Endothelial cell of umbilical vein (primary cell): ENCODE data around the gene TRIM46. TPM values are rescaled to one million over a fixed set of nuclear protein-coding genes. Genes with fewer than 3 reads are reported as not detected.

ENCODE experiments used
- BruUV-seq: library from RNA; stranded (reverse); fragments of 400-500 nt; replicated peaks from 2 replicates; lab custom pipeline; 2021; lab: Mats Ljungman, UMichigan
- CTCF ChIA-PET: fragments of 300-600, 350-600 bp; sonication (Branson Sonifier 250); formaldehyde crosslinking; loops from one replicate; lab custom pipeline; 2021; ENCODE audit warnings: antibody characterized with exemption, inconsistent platforms; lab: Charles Lee
- POLR2A ChIA-PET: fragments of 300-600, 350-600 bp; sonication (Branson Sonifier 250); formaldehyde crosslinking; loops from one replicate; lab custom pipeline; 2021; ENCODE audit warnings: antibody characterized with exemption, inconsistent platforms; lab: Charles Lee
- DNase-seq: peaks from one replicate; pipeline ENCODE4 v3.0.0-alpha.2; 2011; ENCODE audit warnings: low read depth, low spot score
- FAIRE-seq: peaks from 2 replicates; lab custom pipeline; 2011; peaks lifted over from hg19 to GRCh38; lab: Jason Lieb, UNC
- H2AFZ ChIP-seq: 2 replicates; pipeline ENCODE4 v1.6.0; 2012; ENCODE audit warnings: low read depth, low read length, control low read depth, inconsistent platforms
- H3K27ac ChIP-seq: 2 replicates; pipeline ENCODE4 v1.5.1; 2011; ENCODE audit warnings: low read depth, mild to moderate bottlenecking, control low read depth, low read length, moderate library complexity; ENCODE audit not compliant: insufficient read depth
- H3K27me3 ChIP-seq, 2 experiments: 2 replicates each; pipeline versions ENCODE4 v1.6.0 to v1.6.1; 2011; ENCODE audit warnings: low read length in 2 of 2, mixed read lengths in 1 of 2; ENCODE audit not compliant: control insufficient read depth in 2 of 2, insufficient read depth in 2 of 2
- H3K36me3 ChIP-seq, 2 experiments: 2 replicates in 1 of 2; 3 replicates in 1 of 2; pipeline ENCODE4 v1.5.1; 2011; ENCODE audit warnings: low read length in 2 of 2, mild to moderate bottlenecking in 1 of 2, moderate library complexity in 1 of 2; ENCODE audit not compliant: control insufficient read depth in 2 of 2, insufficient read depth in 2 of 2; ENCODE audit errors: extremely low read depth in 1 of 2
- H3K4me1 ChIP-seq: 3 replicates; pipeline ENCODE4 v1.5.1; 2011; ENCODE audit warnings: mild to moderate bottlenecking, low read length; ENCODE audit not compliant: control insufficient read depth, insufficient read depth; ENCODE audit errors: extremely low read depth
- H3K4me2 ChIP-seq: 2 replicates; pipeline ENCODE4 v1.6.1; 2011; ENCODE audit warnings: low read length, control low read depth, mixed read lengths; ENCODE audit not compliant: insufficient read depth
- H3K4me3 ChIP-seq, 3 experiments: fragments of 200-600 bp in 1 of 3; sonication (generic), shearing (Covaris generic) in 1 of 3; replicated peaks in 1 of 3; 2 replicates each; pipeline ENCODE4 v1.5.1; 2011 to 2016; ENCODE audit warnings: control low read depth in 3 of 3, low read length in 3 of 3, mild to moderate bottlenecking in 2 of 3, inconsistent platforms in 1 of 3, low read depth in 1 of 3, moderate library complexity in 1 of 3; ENCODE audit not compliant: insufficient read depth in 1 of 3
- H3K79me2 ChIP-seq: 2 replicates; pipeline ENCODE4 v1.6.0; 2012; ENCODE audit warnings: low read length, inconsistent platforms; ENCODE audit not compliant: control insufficient read depth, insufficient read depth
- H3K9ac ChIP-seq: replicated peaks from 2 replicates; pipeline ENCODE3; 2011; ENCODE audit warnings: low read length, control low read depth; ENCODE audit not compliant: insufficient read depth; ENCODE audit errors: extremely low read depth
- H3K9me1 ChIP-seq: replicated peaks from 3 replicates; pipeline ENCODE4 v1.6.0; 2011; ENCODE audit warnings: mild to moderate bottlenecking, low read length; ENCODE audit not compliant: control insufficient read depth, insufficient read depth; ENCODE audit errors: extremely low read depth
- H3K9me3 ChIP-seq: replicated peaks from 2 replicates; pipeline ENCODE4 v1.5.1; 2012; ENCODE audit warnings: low read length, inconsistent platforms; ENCODE audit not compliant: control insufficient read depth, insufficient read depth
- H4K20me1 ChIP-seq: replicated peaks from 2 replicates; pipeline ENCODE3; 2011; ENCODE audit warnings: mild to moderate bottlenecking, low read length; ENCODE audit not compliant: control insufficient read depth, insufficient read depth; ENCODE audit errors: extremely low read depth
- EZH2 ChIP-seq: IDR thresholded peaks from 2 replicates; pipeline ENCODE4 v1.6.1; 2012; ENCODE audit warnings: borderline replicate concordance, low read depth, mild to moderate bottlenecking, moderate library complexity, low read length, inconsistent platforms; ENCODE audit not compliant: severe bottlenecking
- GATA2 ChIP-seq: IDR thresholded peaks from 2 replicates; pipeline ENCODE4 v1.7.0; 2011; ENCODE audit warnings: low read depth, mild to moderate bottlenecking, moderate library complexity, mixed read lengths, low read length; ENCODE audit not compliant: insufficient read length, insufficient read depth
- JUN ChIP-seq: IDR thresholded peaks from 2 replicates; pipeline ENCODE4 v1.6.1; 2011; ENCODE audit warnings: borderline replicate concordance, low read depth; ENCODE audit not compliant: insufficient read length, insufficient read depth
- POLR2A ChIP-seq: IDR thresholded peaks from 2 replicates; pipeline ENCODE4 v1.6.1; 2012; ENCODE audit warnings: low read depth, mild to moderate bottlenecking, control low read depth, low read length
- dilution Hi-C: fragments of 300-500 bp; cut with MboI; formaldehyde crosslinking; loops from one replicate; pipeline ENCODE4 v1.15.0; 2019; ENCODE audit warnings: low sequenced_read_pairs; ENCODE audit not compliant: extremely low pct_ligation_motif_present
- intact Hi-C: fragments of 100-400 bp; cut with micrococcal nuclease; formaldehyde crosslinking; loops from one replicate; pipeline ENCODE4 v1.10.0; 2022
- polyA plus RNA-seq, 4 experiments: library from polyadenylated mRNA; depleted of rRNA in 3 of 4; stranded (reverse) in 3 of 4; unstranded in 1 of 4; fragments of >200 nt; gene quantifications; 2 replicates each; pipeline versions ENCODE4 v1.2.1 to v1.2.3, GENCODE V29; 2011 to 2012; ENCODE audit warnings: missing spikeins in 1 of 4
- total RNA-seq: library from RNA; stranded (reverse); gene quantifications from 2 replicates; pipeline ENCODE4 v1.2.3, GENCODE V29; 2021
- TF ChIP-seq, protein P1 (sequence below), 2 donors: IDR thresholded peaks; 1 replicate in 1 of 2; 2 replicates in 1 of 2; pipeline ENCODE4 v1.5.1; 2011; ENCODE audit warnings: low read length in 2 of 2, mild to moderate bottlenecking in 2 of 2, moderate library complexity in 2 of 2, control low read depth in 1 of 2, inconsistent platforms in 1 of 2, low read depth in 1 of 2; ENCODE audit not compliant: insufficient read depth in 1 of 2; ENCODE audit errors: extremely low read depth in 1 of 2
- TF ChIP-seq, protein P2 (sequence below): IDR thresholded peaks from 2 replicates; pipeline ENCODE4 v1.6.1; 2011; ENCODE audit not compliant: insufficient read depth, insufficient read length

The TRIM46 gene
- total and polyA plus RNA-seq, 2 donors (not counting 3 experiments of a cell fraction or from before 2014, with no cell fraction given): 9.5 to 10.0 TPM

DNA sequence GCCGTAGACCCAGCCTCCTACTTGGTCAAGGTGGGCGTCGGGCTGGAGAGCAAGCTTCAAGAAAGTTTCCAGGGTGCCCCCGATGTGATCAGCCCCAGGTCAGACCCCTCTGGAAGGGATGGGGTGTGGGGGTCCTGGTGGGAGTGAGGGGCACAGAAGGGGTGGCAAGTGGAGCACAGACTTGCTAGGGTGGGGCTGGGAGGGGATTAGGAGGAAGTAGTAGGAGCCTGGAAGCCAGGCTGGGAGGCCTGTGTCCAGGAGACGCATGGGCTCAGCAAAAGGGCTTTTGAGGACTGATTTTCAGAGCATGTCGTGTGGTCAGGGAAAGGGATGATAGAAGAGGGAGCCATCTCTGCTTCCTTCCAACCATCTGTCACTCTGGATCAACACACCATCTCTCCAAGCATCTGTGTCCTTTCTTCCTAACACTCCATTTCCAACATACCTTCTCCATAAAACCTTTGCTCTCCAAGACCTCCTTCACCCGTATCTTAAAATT, 8.5 kb downstream of the TRIM46 start:
- intact Hi-C loops: no loop called here
- Histone ChIP-seq H2AFZ (no peak overlapping the region), H3K79me2 (no peaks in the 10 kb centered on the region), H3K9me1 (no peaks in the 10 kb centered on the region), H3K27ac (no peak overlapping the region), H3K4me2 (no peak overlapping the region), H3K36me3 (peaks cover 0 to 23% of the 10 kb centered on the region in 2 experiments), H3K9me3 (no peaks in the 10 kb centered on the region), H3K4me3 (no peak overlapping the region), H3K9ac (no peak overlapping the region), H3K27me3 (no peaks in the 10 kb centered on the region), H4K20me1 (no peaks in the 10 kb centered on the region), H3K4me1 (no peaks in the 10 kb centered on the region)
- BruUV-seq: no TSS peak
- POLR2A ChIA-PET: interaction anchor here (0.7 kb wide), 1 partner anchor 10 kb away, joined by 3 read pairs; no protein-coding TSS in a partner anchor
- FAIRE-seq: no peak
- CTCF ChIA-PET: interaction anchor here (1.9 kb wide), 2 partner anchors 9 to 11 kb away, joined by 4 to 6 read pairs; partner anchors contain the start of gene KRTCAP2
- TF ChIP-seq EZH2 (no peak), GATA2 (no peak), POLR2A (no peak), JUN (no peak)
- TF ChIP-seq, protein P1, sequence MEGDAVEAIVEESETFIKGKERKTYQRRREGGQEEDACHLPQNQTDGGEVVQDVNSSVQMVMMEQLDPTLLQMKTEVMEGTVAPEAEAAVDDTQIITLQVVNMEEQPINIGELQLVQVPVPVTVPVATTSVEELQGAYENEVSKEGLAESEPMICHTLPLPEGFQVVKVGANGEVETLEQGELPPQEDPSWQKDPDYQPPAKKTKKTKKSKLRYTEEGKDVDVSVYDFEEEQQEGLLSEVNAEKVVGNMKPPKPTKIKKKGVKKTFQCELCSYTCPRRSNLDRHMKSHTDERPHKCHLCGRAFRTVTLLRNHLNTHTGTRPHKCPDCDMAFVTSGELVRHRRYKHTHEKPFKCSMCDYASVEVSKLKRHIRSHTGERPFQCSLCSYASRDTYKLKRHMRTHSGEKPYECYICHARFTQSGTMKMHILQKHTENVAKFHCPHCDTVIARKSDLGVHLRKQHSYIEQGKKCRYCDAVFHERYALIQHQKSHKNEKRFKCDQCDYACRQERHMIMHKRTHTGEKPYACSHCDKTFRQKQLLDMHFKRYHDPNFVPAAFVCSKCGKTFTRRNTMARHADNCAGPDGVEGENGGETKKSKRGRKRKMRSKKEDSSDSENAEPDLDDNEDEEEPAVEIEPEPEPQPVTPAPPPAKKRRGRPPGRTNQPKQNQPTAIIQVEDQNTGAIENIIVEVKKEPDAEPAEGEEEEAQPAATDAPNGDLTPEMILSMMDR (IDR thresholded peaks at IDR 0.05; ENCODE audit: extremely low read depth in 1 of 2, insufficient read depth in 1 of 2, low read depth in 1 of 2, low read length in 2 of 2): no peak
- TF ChIP-seq, protein P2, sequence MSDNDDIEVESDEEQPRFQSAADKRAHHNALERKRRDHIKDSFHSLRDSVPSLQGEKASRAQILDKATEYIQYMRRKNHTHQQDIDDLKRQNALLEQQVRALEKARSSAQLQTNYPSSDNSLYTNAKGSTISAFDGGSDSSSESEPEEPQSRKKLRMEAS: no peak
- DNase-seq: no peak
- dilution Hi-C loops: no loop called here
